Adrenal gland (tissue), 12 donors: Measurements from ENCODE around the gene SRRM2. TPM values are rescaled to one million over a fixed set of nuclear protein-coding genes. Genes with fewer than 3 reads are reported as not detected.

Source experiments
- DNase-seq, 7 donors: peaks; one replicate each; pipeline ENCODE4 v3.0.0-alpha.2; 2019 to 2020
- H3K27ac ChIP-seq, 5 donors: fragments of 200-600 bp; sonication (generic) in 4 of 5; 1 replicate in 3 of 5; 2 replicates in 2 of 5; pipeline versions ENCODE4 v1.5.1 to v1.8.0; 2016 to 2020; ENCODE audit warnings: mild to moderate bottlenecking in 1 of 5
- H3K27me3 ChIP-seq: fragments of 200-600 bp; 2 replicates; pipeline ENCODE4 v1.8.0; 2021
- H3K36me3 ChIP-seq, 2 donors: fragments of 200-600 bp; replicated peaks in 1 of 2; 1 replicate in 1 of 2; 2 replicates in 1 of 2; pipeline versions ENCODE4 v1.5.1 to v1.8.0; 2018 to 2022
- H3K4me1 ChIP-seq, 2 donors: fragments of 200-600 bp; replicated peaks in 1 of 2; 1 replicate in 1 of 2; 2 replicates in 1 of 2; pipeline versions ENCODE4 v1.5.1 to v1.8.0; 2018 to 2021
- H3K4me3 ChIP-seq, 4 donors: fragments of 200-600 bp; sonication (generic) in 3 of 4; one replicate each; pipeline ENCODE4 v1.5.1; 2016 to 2018
- H3K9me3 ChIP-seq, 3 donors: fragments of 200-600 bp; sonication (generic) in 1 of 3; replicated peaks in 1 of 3; 1 replicate in 2 of 3; 2 replicates in 1 of 3; pipeline versions ENCODE4 v1.5.1 to v1.8.0; 2016 to 2021
- CTCF ChIP-seq, 6 experiments: fragments of 450-650 bp in 4 of 6; fragments of 200-600 bp in 2 of 6; sonication (generic) in 1 of 6; IDR thresholded peaks; 1 replicate in 5 of 6; 2 replicates in 1 of 6; pipeline versions ENCODE4 v1.5.1 to v1.8.0; 2016 to 2021; ENCODE audit warnings: antibody characterized with exemption in 6 of 6, mild to moderate bottlenecking in 2 of 6, moderate library complexity in 1 of 6
- POLR2A ChIP-seq, 2 donors: fragments of 450-650 bp; IDR thresholded peaks; one replicate each; pipeline ENCODE4 v1.6.1; 2017; ENCODE audit warnings: antibody characterized with exemption in 2 of 2, mild to moderate bottlenecking in 2 of 2, moderate library complexity in 1 of 2
- WGBS, 4 donors: extraction: QIAGEN DNeasy Blood & Tissue Kit in 2 of 4; methylation state at CpG; one replicate each; pipeline versions ENCODE4 v1.1.5 to v1.1.7; 2013 to 2017; 5-methylcytosine and 5-hydroxymethylcytosine counted together
- intact Hi-C, 2 donors: fragments of 100-400 bp; cut with DNase I; formaldehyde crosslinking; loops; one replicate each; pipeline versions ENCODE4 v1.14.1 to v1.15.0; 2022 to 2023
- polyA plus RNA-seq, 3 donors: library from polyadenylated mRNA; stranded (reverse); fragments of 200-250 nt in 2 of 3; fragments of 350-450 nt in 1 of 3; fragmentation: Illumina TruSeq in 1 of 3; extraction: RNeasy Lipid Tissue Mini Kit (QIAGEN cat#74804) in 1 of 3; gene quantifications; one replicate each; pipeline ENCODE4 v1.2.3, GENCODE V29; 2013 to 2014
- total RNA-seq, 9 donors: library from RNA; depleted of rRNA in 4 of 9; stranded (reverse); fragments of >200 nt in 4 of 9; fragments of 120-200 nt in 1 of 9; fragmentation: NEBNext Ultra II Directional in 1 of 9; extraction: Animal tissue kit (Norgen Biotek cat#: 25700) in 1 of 9; gene quantifications; one replicate each; pipeline versions ENCODE4 v1.1.0 to v1.2.4, GENCODE V29; 2013 to 2023
- donor health status: healthy with polysubstance abuse.
- donor health status: Bipolar disorder and iron deficiency.
- donor health status: DM: yes; HTN: yes; CAD: no.
- donor health status: DM: no; HTN: no; CAD: no.
- donor health status: DM: no; HTN: no; CAD: no.
- donor health status: DM: yes; HTN: yes; CAD: no.

SRRM2 gene
- total and polyA plus RNA-seq, 12 donors = 81.7 to 3,120 (median 328) TPM

DNA sequence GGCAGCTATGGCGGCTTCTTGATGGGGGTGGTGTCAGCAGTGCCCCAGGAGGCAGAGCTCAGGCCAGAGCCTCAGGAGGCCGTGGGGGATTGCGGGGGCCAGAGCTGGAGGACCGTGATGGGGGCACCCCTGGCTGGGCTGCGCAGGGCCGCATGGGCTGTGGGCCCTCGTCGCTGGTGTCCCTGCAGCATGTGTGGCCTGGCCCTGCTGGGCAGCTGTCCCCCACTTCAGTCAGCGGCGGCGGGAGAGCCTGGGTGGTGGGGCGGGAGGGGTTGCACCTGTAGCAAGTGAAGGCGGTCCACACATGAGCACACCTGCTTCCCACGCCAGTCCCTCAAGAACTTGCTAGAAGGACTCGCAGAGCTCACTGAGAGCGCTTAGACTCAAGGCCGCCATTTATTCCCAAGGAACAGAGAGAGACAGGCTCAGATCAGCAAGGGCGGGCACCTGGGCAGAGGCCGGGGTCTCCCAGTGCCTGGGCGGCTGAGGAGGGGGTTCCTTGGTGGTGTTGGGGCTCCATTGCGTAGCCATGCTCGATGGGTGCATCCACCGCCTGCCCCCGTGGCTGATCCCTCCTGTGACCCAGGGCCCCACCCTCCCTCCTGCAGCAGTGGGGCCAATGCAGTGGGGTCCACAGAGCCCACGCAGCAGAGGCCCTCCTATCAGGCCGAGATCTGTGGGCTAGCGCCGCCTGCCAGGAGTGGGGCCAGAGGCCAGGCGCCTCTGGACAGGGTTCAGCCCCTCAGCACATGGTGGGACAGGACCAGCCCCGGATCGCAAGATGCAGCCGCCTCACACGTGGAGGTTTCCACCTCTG lies 48.1 kb upstream of the SRRM2 start:
- WGBS, 4 donors = 92 to 96% (median 92%) methylated on average over 12 to 33 of the region's 33 CpGs
- DNase-seq = no peak
- Histone ChIP-seq H3K27me3 (no peaks in the 10 kb centered on the region), H3K4me1 (no peaks in the 10 kb centered on the region), H3K9me3 (no peaks in the 10 kb centered on the region), H3K4me3 (no peak overlapping the region), H3K27ac (no peak overlapping the region), H3K36me3 (peaks cover 0 to 79% of the 10 kb centered on the region in 2 donors)
- intact Hi-C loops = no loop called here
- TF ChIP-seq POLR2A (IDR thresholded peaks at IDR 0.05) (no peak), CTCF (IDR thresholded peaks at IDR 0.05) (no peak)

DNA sequence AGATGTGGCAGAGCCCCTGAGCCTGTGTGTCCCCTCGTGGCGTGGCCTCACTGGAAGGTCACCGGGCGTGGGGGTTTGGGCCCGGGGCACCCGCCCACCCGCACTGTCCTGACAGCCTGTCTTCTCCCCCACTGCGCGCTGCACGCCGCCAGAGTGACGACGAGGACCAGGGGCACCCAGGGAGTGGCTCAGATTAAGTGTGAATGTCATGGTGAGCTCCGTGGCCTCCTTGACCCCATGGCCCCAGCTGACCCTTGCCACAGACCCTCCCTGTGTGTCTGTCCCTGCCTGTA lies 47.5 kb upstream of the SRRM2 start:
- Histone ChIP-seq H3K9me3 (no peaks in the 10 kb centered on the region), H3K27me3 (no peaks in the 10 kb centered on the region), H3K4me3 (no peak overlapping the region), H3K4me1 (no peaks in the 10 kb centered on the region), H3K27ac (no peak overlapping the region), H3K36me3 (peaks cover 0 to 74% of the 10 kb centered on the region in 2 donors)
- 92% methylated on average over 14 of the region's 14 CpGs; no CpG with 5 or more reads in 2 of the 4 donors for WGBS, 4 donors
- intact Hi-C loops = no loop called here
- TF ChIP-seq CTCF (IDR thresholded peaks at IDR 0.05) (no peak), POLR2A (IDR thresholded peaks at IDR 0.05) (no peak)
- no peak for DNase-seq

GRCh38 chr16:2705351-2705750 lies 47.1 kb upstream of the SRRM2 start:
- Histone ChIP-seq H3K9me3 (no peaks in the 10 kb centered on the region), H3K36me3 (peaks cover 0 to 69% of the 10 kb centered on the region in 2 donors), H3K4me3 (no peak overlapping the region), H3K27ac (no peak overlapping the region), H3K4me1 (no peaks in the 10 kb centered on the region), H3K27me3 (no peaks in the 10 kb centered on the region)
- intact Hi-C loops = no loop called here
- WGBS, 4 donors = 88 to 93% (median 90%) methylated on average over 5 to 10 of the region's 10 CpGs; no CpG with 5 or more reads in 1 of the 4 donors
- TF ChIP-seq CTCF (IDR thresholded peaks at IDR 0.05) = no peak
- no peak for TF ChIP-seq POLR2A (IDR thresholded peaks at IDR 0.05)
- no peak for DNase-seq

DNA sequence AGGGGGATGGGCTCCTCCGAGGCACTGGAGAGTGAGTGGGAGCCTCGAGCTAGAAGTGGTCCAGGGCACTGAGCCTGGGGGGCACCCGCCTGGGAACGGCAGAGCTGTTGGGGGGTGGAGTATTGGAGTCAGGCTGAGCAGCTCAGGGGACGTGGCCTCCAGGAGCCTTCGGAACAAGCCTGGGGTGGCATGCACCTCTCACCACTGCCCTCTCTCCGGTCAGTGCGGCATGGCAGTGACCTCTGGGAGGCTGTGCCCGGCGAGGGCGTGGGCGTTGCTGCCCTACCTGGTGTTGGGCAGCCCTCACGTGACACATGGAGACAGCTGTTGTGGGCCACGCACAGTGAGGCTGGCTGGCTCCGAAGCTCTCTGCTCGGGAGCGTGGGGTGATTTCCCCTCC lies 46.4 kb upstream of the SRRM2 start:
- 96 to 100% (median 97%) methylated on average over 4 to 17 of the region's 17 CpGs; no CpG with 5 or more reads in 1 of the 4 donors for WGBS, 4 donors
- H3K4me3 ChIP-seq = no peak overlapping the region
- no peaks in the 10 kb centered on the region for H3K4me1 ChIP-seq
- H3K9me3 ChIP-seq = no peaks in the 10 kb centered on the region
- peaks cover 0 to 62% of the 10 kb centered on the region in 2 donors for H3K36me3 ChIP-seq
- intact Hi-C loops = no loop called here
- H3K27ac ChIP-seq = no peak overlapping the region
- TF ChIP-seq CTCF (IDR thresholded peaks at IDR 0.05) (no peak), POLR2A (IDR thresholded peaks at IDR 0.05) (no peak)
- H3K27me3 ChIP-seq = no peaks in the 10 kb centered on the region
- DNase-seq = no peak
